PFSK-1 (cell line): ENCODE measurements around the gene OPCML.

Experiments used
- FOXP2 ChIP-seq: optimal IDR thresholded peaks from 2 replicates; pipeline ENCODE3; 2011; ENCODE audit warnings: borderline replicate concordance, control low read depth, inconsistent platforms; ENCODE audit not compliant: insufficient read depth; ENCODE audit errors: extremely low read length, extremely low read depth
- POLR2AphosphoS5 ChIP-seq: IDR thresholded peaks from 2 replicates; pipeline ENCODE4 v1.6.1; 2012; ENCODE audit warnings: low read depth, mild to moderate bottlenecking, control low read depth, low read length, moderate library complexity
- REST ChIP-seq, 2 experiments: IDR thresholded peaks; 2 replicates each; pipeline versions ENCODE4 v1.6.1 to v1.8.0; 2011 to 2012; ENCODE audit warnings: low read depth in 2 of 2, low read length in 2 of 2, control low read depth in 1 of 2, inconsistent platforms in 1 of 2, mild to moderate bottlenecking in 1 of 2, moderate library complexity in 1 of 2; ENCODE audit not compliant: insufficient read depth in 1 of 2
- SIN3A ChIP-seq: IDR thresholded peaks from 2 replicates; pipeline ENCODE4 v1.6.1; 2012; ENCODE audit warnings: mild to moderate bottlenecking, low read length, moderate library complexity, borderline replicate concordance; ENCODE audit not compliant: insufficient read depth
- TAF1 ChIP-seq: IDR thresholded peaks from 2 replicates; pipeline ENCODE4 v1.6.1; 2012; ENCODE audit warnings: low read length, control low read depth, borderline replicate concordance; ENCODE audit not compliant: insufficient read depth

Gene OPCML

GRCh38 chr11:133238027-133238426 is 294.3 kb downstream of the OPCML start:
- TF ChIP-seq TAF1 (no peak), SIN3A (no peak), POLR2AphosphoS5 (no peak), REST (IDR thresholded peaks at IDR 0.05; ENCODE audit: insufficient read depth in 1 of 2, low read depth in 2 of 2, low read length in 2 of 2) (no peak), FOXP2 (no peak)

GRCh38 chr11:133235381-133235780 is 296.9 kb downstream of the OPCML start:
- TF ChIP-seq FOXP2 (no peak), REST (IDR thresholded peaks at IDR 0.05; ENCODE audit: insufficient read depth in 1 of 2, low read depth in 2 of 2, low read length in 2 of 2) (no peak), SIN3A (no peak), POLR2AphosphoS5 (no peak), TAF1 (no peak)

- TF ChIP-seq TAF1 = no peak
- TF ChIP-seq FOXP2 = no peak
- no peak for TF ChIP-seq POLR2AphosphoS5
- TF ChIP-seq REST (IDR thresholded peaks at IDR 0.05; ENCODE audit: insufficient read depth in 1 of 2, low read depth in 2 of 2, low read length in 2 of 2) = no peak
- TF ChIP-seq SIN3A = no peak
Observed at GRCh38 chr11:133234883-133235282, 297.4 kb downstream of the OPCML start.

GRCh38 chr11:133232665-133233064 is 299.6 kb downstream of the OPCML start:
- TF ChIP-seq SIN3A (no peak), POLR2AphosphoS5 (no peak), FOXP2 (no peak), REST (IDR thresholded peaks at IDR 0.05; ENCODE audit: insufficient read depth in 1 of 2, low read depth in 2 of 2, low read length in 2 of 2) (no peak), TAF1 (no peak)

GRCh38 chr11:133230431-133230830 is 301.9 kb downstream of the OPCML start:
- TF ChIP-seq REST (IDR thresholded peaks at IDR 0.05; ENCODE audit: insufficient read depth in 1 of 2, low read depth in 2 of 2, low read length in 2 of 2) (no peak), SIN3A (no peak), FOXP2 (no peak), TAF1 (no peak), POLR2AphosphoS5 (no peak)
